MM.1S (cell line): Measurements from ENCODE around the gene NXPH4.

Experiments used
- DNase-seq: peaks from one replicate; pipeline ENCODE4 v3.0.0-alpha.2; 2015
- H2AFZ ChIP-seq: fragments of 300-600 bp; sonication (generic); 2 replicates; pipeline ENCODE4 v1.6.0; 2016; ENCODE audit warnings: antibody characterized with exemption, low read length
- H3F3A ChIP-seq: fragments of 300-600 bp; sonication (generic); 2 replicates; pipeline ENCODE4 v1.6.1; 2016; ENCODE audit warnings: mild to moderate bottlenecking, antibody characterized with exemption, low read length, moderate library complexity, mixed read lengths; ENCODE audit not compliant: insufficient read depth
- H3K27ac ChIP-seq: fragments of 300-600 bp; sonication (generic); 2 replicates; pipeline ENCODE4 v1.5.1; 2016; ENCODE audit warnings: mild to moderate bottlenecking, low read length
- H3K27me3 ChIP-seq: fragments of 300-600 bp; sonication (generic); replicated peaks from 2 replicates; pipeline ENCODE4 v1.6.0; 2016; ENCODE audit warnings: low read length; ENCODE audit not compliant: insufficient read depth
- H3K36me3 ChIP-seq: fragments of 300-600 bp; sonication (generic); replicated peaks from 2 replicates; pipeline ENCODE4 v1.6.1; 2016; ENCODE audit warnings: mild to moderate bottlenecking, low read length, mixed read lengths; ENCODE audit not compliant: insufficient read depth
- H3K4me1 ChIP-seq: fragments of 300-600 bp; sonication (generic); 2 replicates; pipeline ENCODE4 v1.6.1; 2016; ENCODE audit warnings: low read length, mixed read lengths
- H3K4me2 ChIP-seq: fragments of 300-600 bp; sonication (generic); 2 replicates; pipeline ENCODE4 v1.6.0; 2016; ENCODE audit warnings: low read depth, low read length
- H3K4me3 ChIP-seq: fragments of 300-600 bp; sonication (generic); 2 replicates; pipeline ENCODE4 v1.5.1; 2016; ENCODE audit warnings: low read length, mixed read lengths
- H3K79me2 ChIP-seq: fragments of 300-600 bp; sonication (generic); 2 replicates; pipeline ENCODE4 v1.6.1; 2016; ENCODE audit warnings: mixed run types, low read length, mixed read lengths
- H3K9ac ChIP-seq: fragments of 300-600 bp; sonication (generic); 2 replicates; pipeline ENCODE4 v1.6.1; 2016; ENCODE audit warnings: low read length, mixed read lengths
- H3K9me2 ChIP-seq: fragments of 300-600 bp; sonication (generic); replicated peaks from 2 replicates; pipeline ENCODE4 v1.6.1; 2016; ENCODE audit warnings: mild to moderate bottlenecking, low read length, mixed read lengths; ENCODE audit not compliant: insufficient read depth
- H3K9me3 ChIP-seq: fragments of 300-600 bp; sonication (generic); replicated peaks from 2 replicates; pipeline ENCODE4 v1.6.1; 2016; ENCODE audit warnings: mild to moderate bottlenecking, low read length, mixed read lengths; ENCODE audit not compliant: insufficient read depth
- H4K20me1 ChIP-seq: fragments of 300-600 bp; sonication (generic); 2 replicates; pipeline ENCODE4 v1.6.1; 2016; ENCODE audit warnings: mild to moderate bottlenecking, low read length, moderate library complexity, mixed read lengths; ENCODE audit not compliant: insufficient read depth
- CTCF ChIP-seq: fragments of 300-600 bp; sonication (generic); IDR thresholded peaks from 2 replicates; pipeline ENCODE4 v1.5.1; 2016; ENCODE audit warnings: antibody characterized with exemption, low read length, mixed read lengths
- EZH2 ChIP-seq: fragments of 300-600 bp; sonication (generic); optimal IDR thresholded peaks from 2 replicates; pipeline ENCODE3; 2017; ENCODE audit warnings: low read depth, mild to moderate bottlenecking, antibody characterized with exemption, low read length, mixed read lengths
- EZH2phosphoT487 ChIP-seq: fragments of 300-600 bp; sonication (generic); IDR thresholded peaks from 2 replicates; pipeline ENCODE4 v1.6.1; 2018; ENCODE audit warnings: antibody characterized with exemption, low read length

Gene NXPH4

GRCh38 chr12:57260366-57260765, 43.8 kb downstream of the NXPH4 start:
- no peak for DNase-seq
- H3K27me3 ChIP-seq = no peaks in the 10 kb centered on the region
- no peaks in the 10 kb centered on the region for H3K9me2 ChIP-seq
- no peak overlapping the region for H3K4me3 ChIP-seq
- no peak overlapping the region for H3K27ac ChIP-seq
- no peaks in the 10 kb centered on the region for H3K9me3 ChIP-seq
- H3K79me2 ChIP-seq = no peaks in the 10 kb centered on the region
- H4K20me1 ChIP-seq = no peaks in the 10 kb centered on the region
- no peak overlapping the region for H3K4me2 ChIP-seq
- H2AFZ ChIP-seq = no peak overlapping the region
- H3K4me1 ChIP-seq = no peaks in the 10 kb centered on the region
- H3K9ac ChIP-seq = no peak overlapping the region
- H3K36me3 ChIP-seq = no peaks in the 10 kb centered on the region
- no peak for TF ChIP-seq CTCF
- no peak for TF ChIP-seq EZH2phosphoT487
- no peak for TF ChIP-seq EZH2
- no peaks in the 10 kb centered on the region for H3F3A ChIP-seq

- no peak overlapping the region for H3K27ac ChIP-seq
- no peak for DNase-seq
- no peaks in the 10 kb centered on the region for H3K36me3 ChIP-seq
Measured at GRCh38 chr12:57261428-57261865, 44.9 kb downstream of the NXPH4 start.

GRCh38 chr12:57262126-57262822, 45.7 kb downstream of the NXPH4 start:
- H3K9me3 ChIP-seq = no peaks in the 10 kb centered on the region
- H4K20me1 ChIP-seq = no peaks in the 10 kb centered on the region
- H3K79me2 ChIP-seq = no peaks in the 10 kb centered on the region
- no peak overlapping the region for H3K27ac ChIP-seq
- H3K4me2 ChIP-seq = no peak overlapping the region
- H2AFZ ChIP-seq = no peak overlapping the region
- H3K4me1 ChIP-seq = no peaks in the 10 kb centered on the region
- no peak overlapping the region for H3K9ac ChIP-seq
- TF ChIP-seq EZH2 (no peak), CTCF (no peak), EZH2phosphoT487 (no peak)
- H3K4me3 ChIP-seq = no peak overlapping the region
- DNase-seq = no peak
- H3F3A ChIP-seq = no peaks in the 10 kb centered on the region
- H3K27me3 ChIP-seq = no peaks in the 10 kb centered on the region
- no peaks in the 10 kb centered on the region for H3K36me3 ChIP-seq
- no peaks in the 10 kb centered on the region for H3K9me2 ChIP-seq

More at GRCh38 chr12:57261428-57261865, 44.9 kb downstream of the NXPH4 start:
- Histone ChIP-seq H3K4me2 (no peak overlapping the region), H3F3A (no peaks in the 10 kb centered on the region), H3K9me3 (no peaks in the 10 kb centered on the region), H3K4me1 (no peaks in the 10 kb centered on the region), H2AFZ (no peak overlapping the region), H3K27me3 (no peaks in the 10 kb centered on the region), H3K79me2 (no peaks in the 10 kb centered on the region), H3K9me2 (no peaks in the 10 kb centered on the region), H3K4me3 (no peak overlapping the region), H3K9ac (no peak overlapping the region), H4K20me1 (no peaks in the 10 kb centered on the region)
- TF ChIP-seq EZH2phosphoT487 (no peak), CTCF (no peak), EZH2 (no peak)
